ENCODE results near the gene GRHL1. TPM values are rescaled to one million over a fixed set of nuclear protein-coding genes. Genes with fewer than 3 reads are reported as not detected.

The GRHL1 gene
- total and polyA plus RNA-seq, 2 of the 8 experiments (the other 6 are each of a cell fraction or from before 2014, with no cell fraction given) = 1.3 to 3.6 TPM

GRCh38 chr2:10007921-10008808, 56.7 kb downstream of the GRHL1 start (continued):
- TF ChIP-seq BRCA1 (IDR thresholded peaks at IDR 0.05; ENCODE audit: low read depth, low read length) = no peak
- no peak for TF ChIP-seq ASH2L (IDR thresholded peaks at IDR 0.05; ENCODE audit: low read length)
- TF ChIP-seq POU5F1 (IDR thresholded peaks at IDR 0.05; ENCODE audit: low read depth, low read length) = no peak
- TF ChIP-seq PHF8 (conservative IDR thresholded peaks at IDR 0.05; ENCODE audit: low read depth, low read length) = no peak
- TF ChIP-seq ATF3 (IDR thresholded peaks at IDR 0.05; ENCODE audit: insufficient read depth, low read depth, low read length) = no peak
- TF ChIP-seq RAD21 (IDR thresholded peaks at IDR 0.05 in 1 of 2, conservative IDR thresholded peaks at IDR 0.05 in 1 of 2; ENCODE audit: low read depth in 2 of 2, low read length in 2 of 2) = no peak
- no peak for TF ChIP-seq HDAC2 (IDR thresholded peaks at IDR 0.05; ENCODE audit: borderline replicate concordance in 1 of 2, low read depth in 2 of 2, low read length in 2 of 2)
- TF ChIP-seq CBX5 (IDR thresholded peaks at IDR 0.05; ENCODE audit: low read depth, low read length) = no peak
- TF ChIP-seq SP2 (IDR thresholded peaks at IDR 0.05; ENCODE audit: low read length) = no peak
- TF ChIP-seq RBBP5 (IDR thresholded peaks at IDR 0.05; ENCODE audit: borderline replicate concordance, low read depth, low read length) = no peak
- no peak for TF ChIP-seq CEBPB (IDR thresholded peaks at IDR 0.05; ENCODE audit: low read depth, low read length)
- TF ChIP-seq CTCF (IDR thresholded peaks at IDR 0.05; ENCODE audit: control extremely low read depth in 1 of 3, insufficient read depth in 1 of 3, low read depth in 1 of 3, low read length in 3 of 3) = no peak

Measured in H1 (cell line).